K562 (cell line): ENCODE measurements around the gene INPPL1. TPM values are rescaled to one million over a fixed set of nuclear protein-coding genes. Genes with fewer than 3 reads are reported as not detected.

ENCODE experiments used
- ATAC-seq: fragments of 200-7000 bp; cut with Tn5 transposase; 3 replicates; pipeline ENCODE4 v1.9.1; 2020; ENCODE audit warnings: moderate library complexity
- BruUV-seq: library from RNA; stranded (reverse); fragments of 400-500 nt; replicated peaks from 2 replicates; lab custom pipeline; 2021; lab: Mats Ljungman, UMichigan
- CTCF ChIA-PET: fragments of 300-600 bp; formaldehyde crosslinking; extraction: SDS; loops from one replicate; lab custom pipeline; 2021; ENCODE audit warnings: low intra/inter-chr PET ratio; lab: Yijun Ruan, JAX
- POLR2A ChIA-PET: fragments of 300-600, 350-650 bp; sonication (Branson Sonifier 250); formaldehyde crosslinking; extraction: SDS; loops from one replicate; lab custom pipeline; 2021; ENCODE audit warnings: antibody characterized with exemption, inconsistent platforms; lab: Yijun Ruan, JAX
- DNase-seq, 4 experiments: peaks; one replicate each; pipeline versions ENCODE4 v3.0.0 to v3.0.0-alpha.2; 2011 to 2018; ENCODE audit warnings: low spot score in 3 of 4, mixed read lengths in 3 of 4; ENCODE audit errors: extremely low read depth in 1 of 4
- FAIRE-seq: peaks from 2 replicates; lab custom pipeline; 2011; peaks lifted over from hg19 to GRCh38; lab: Jason Lieb, UNC
- H2AFZ ChIP-seq: 2 replicates; pipeline ENCODE4 v1.6.0; 2011; ENCODE audit warnings: low read depth, low read length, control low read depth, inconsistent platforms
- H3K27ac ChIP-seq: fragments of 200-600 bp; 3 replicates; pipeline ENCODE4 v1.8.0; 2011; ENCODE audit warnings: low read depth, mild to moderate bottlenecking, control low read depth, inconsistent platforms, low read length, moderate library complexity, mixed read lengths; ENCODE audit errors: extremely low read depth
- H3K27me3 ChIP-seq, 2 experiments: fragments of 300-600 bp in 1 of 2; 2 replicates in 1 of 2; 3 replicates in 1 of 2; pipeline versions ENCODE4 v1.6.0 to v1.8.0; 2011; ENCODE audit warnings: inconsistent platforms in 2 of 2, low read length in 2 of 2, mild to moderate bottlenecking in 1 of 2, mixed read lengths in 1 of 2, moderate library complexity in 1 of 2; ENCODE audit not compliant: control insufficient read depth in 2 of 2, insufficient read depth in 2 of 2
- H3K36me3 ChIP-seq: fragments of 300-600 bp; 3 replicates; pipeline ENCODE4 v1.8.0; 2011; ENCODE audit warnings: mild to moderate bottlenecking, low read length, inconsistent platforms; ENCODE audit not compliant: control insufficient read depth, insufficient read depth
- H3K4me1 ChIP-seq, 2 experiments: fragments of 200-600 bp in 1 of 2; replicated peaks in 1 of 2; 2 replicates in 1 of 2; 3 replicates in 1 of 2; pipeline versions ENCODE4 v1.5.1 to v1.8.0; 2011; ENCODE audit warnings: inconsistent platforms in 2 of 2, low read length in 2 of 2, mild to moderate bottlenecking in 1 of 2, mixed read lengths in 1 of 2, moderate library complexity in 1 of 2; ENCODE audit not compliant: control insufficient read depth in 2 of 2, insufficient read depth in 2 of 2
- H3K4me2 ChIP-seq: 2 replicates; pipeline ENCODE4 v1.6.1; 2011; ENCODE audit warnings: low read length, control low read depth, inconsistent platforms, mixed read lengths; ENCODE audit not compliant: insufficient read depth
- H3K4me3 ChIP-seq: fragments of 200-600 bp; sonication (generic), shearing (Covaris generic); 2 replicates; pipeline ENCODE4 v1.5.1; 2016; ENCODE audit warnings: control low read depth, inconsistent platforms
- H3K79me2 ChIP-seq: fragments of 200-600 bp; 3 replicates; pipeline ENCODE4 v1.8.0; 2011; ENCODE audit warnings: low read length, inconsistent platforms; ENCODE audit not compliant: control insufficient read depth, insufficient read depth
- H3K9ac ChIP-seq, 2 experiments: 2 replicates each; pipeline versions ENCODE4 v1.6.0 to v1.6.1; 2011; ENCODE audit warnings: low read depth in 2 of 2, low read length in 2 of 2, control low read depth in 1 of 2, inconsistent platforms in 1 of 2, mild to moderate bottlenecking in 1 of 2, mixed read lengths in 1 of 2; ENCODE audit not compliant: insufficient read depth in 1 of 2
- H3K9me1 ChIP-seq: one replicate; pipeline ENCODE4 v1.6.0; 2011; ENCODE audit warnings: inconsistent platforms, mild to moderate bottlenecking, low read length, moderate library complexity; ENCODE audit not compliant: control insufficient read depth, insufficient read depth
- H3K9me3 ChIP-seq: replicated peaks from 2 replicates; pipeline ENCODE4 v1.5.1; 2011; ENCODE audit warnings: low read depth, low read length, inconsistent platforms; ENCODE audit not compliant: control insufficient read depth, insufficient read depth
- H4K20me1 ChIP-seq: replicated peaks from 2 replicates; pipeline ENCODE4 v1.6.1; 2011; ENCODE audit warnings: low read length, inconsistent platforms, mixed read lengths; ENCODE audit not compliant: control insufficient read depth, insufficient read depth
- BACH1 ChIP-seq: fragments of 200-800 bp; sonication (Bioruptor generic); IDR thresholded peaks from 2 replicates; pipeline ENCODE4 v1.6.1; 2016; ENCODE audit warnings: missing genetic modification characterization, missing compliant biosample characterization
- C11orf30 ChIP-seq: fragments of 450-650 bp; IDR thresholded peaks from 2 replicates; pipeline ENCODE4 v1.6.1; 2016; ENCODE audit warnings: low read depth, mild to moderate bottlenecking
- CBX5 ChIP-seq: IDR thresholded peaks from 2 replicates; pipeline ENCODE4 v1.6.1; 2014; ENCODE audit warnings: low read depth, borderline replicate concordance
- ETS2 ChIP-seq: IDR thresholded peaks from 2 replicates; pipeline ENCODE4 v1.6.1; 2016; ENCODE audit warnings: borderline replicate concordance, missing genetic modification characterization, mild to moderate bottlenecking, moderate library complexity, missing compliant biosample characterization; ENCODE audit not compliant: poor library complexity, severe bottlenecking
- FOXA1 ChIP-seq: fragments of 450-650 bp; IDR thresholded peaks from 2 replicates; pipeline ENCODE4 v1.6.1; 2016; ENCODE audit warnings: mild to moderate bottlenecking, borderline replicate concordance
- MAFF ChIP-seq: IDR thresholded peaks from 2 replicates; pipeline ENCODE4 v1.6.1; 2012; ENCODE audit warnings: low read length, improper control_type of control experiment
- MAFG ChIP-seq: fragments of 450-650 bp; conservative IDR thresholded peaks from 2 replicates; pipeline ENCODE4 v1.6.1; 2016; ENCODE audit warnings: missing genetic modification characterization, missing compliant biosample characterization
- MAFK ChIP-seq: IDR thresholded peaks from 2 replicates; pipeline ENCODE4 v1.6.1; 2011; ENCODE audit warnings: low read length, improper control_type of control experiment
- NCOR1 ChIP-seq: fragments of 450-650 bp; IDR thresholded peaks from 2 replicates; pipeline ENCODE4 v1.6.1; 2016; ENCODE audit warnings: mild to moderate bottlenecking, moderate library complexity
- NR2C2 ChIP-seq, 2 experiments: fragments of 200-800 bp in 1 of 2; sonication (Bioruptor generic) in 1 of 2; sonication (generic) in 1 of 2; formaldehyde crosslinking in 1 of 2; IDR thresholded peaks; 2 replicates each; pipeline versions ENCODE4 v1.6.1 to v1.8.0; 2016 to 2022; ENCODE audit warnings: mild to moderate bottlenecking in 1 of 2, missing compliant biosample characterization in 1 of 2, missing genetic modification characterization in 1 of 2, missing genetic modification reagents in 1 of 2
- SMAD2 ChIP-seq: fragments of 150-350 bp; IDR thresholded peaks from 2 replicates; pipeline ENCODE4 v1.6.1; 2014; ENCODE audit warnings: low read depth, mild to moderate bottlenecking, low read length
- SP2 ChIP-seq: IDR thresholded peaks from 2 replicates; pipeline ENCODE4 v1.6.1; 2011; ENCODE audit warnings: mild to moderate bottlenecking, low read depth, low read length, moderate library complexity; ENCODE audit not compliant: poor library complexity, severe bottlenecking; ENCODE audit errors: extremely low read depth
- ZNF263 ChIP-seq: sonication (generic); formaldehyde crosslinking; IDR thresholded peaks from 2 replicates; pipeline ENCODE4 v1.8.0; 2022; ENCODE audit warnings: mild to moderate bottlenecking, missing genetic modification reagents, borderline replicate concordance
- ZNF316 ChIP-seq: fragments of 450-650 bp; IDR thresholded peaks from 2 replicates; pipeline ENCODE4 v1.6.1; 2016
- WGBS: fragments of 100-300 bp; shearing (Covaris generic); methylation state at CpG from one replicate; pipeline ENCODE4 v1.1.6; 2016; ENCODE audit warnings: low coverage, mixed read lengths; ENCODE audit not compliant: insufficient coverage; ENCODE audit errors: missing lambda C conversion rate; 5-methylcytosine and 5-hydroxymethylcytosine counted together
- in situ Hi-C: fragments of 300-500 bp; cut with MboI; formaldehyde crosslinking; loops from 4 replicates; pipeline ENCODE4 v1.15.0; 2018; ENCODE audit warnings: inconsistent platforms, mixed read lengths
- intact Hi-C: fragments of 100-400 bp; cut with micrococcal nuclease; formaldehyde crosslinking; loops from 2 replicates; pipeline ENCODE4 v1.14.2; 2022
- polyA plus RNA-seq, 8 experiments: library from polyadenylated mRNA; depleted of rRNA in 4 of 8; stranded (reverse) in 5 of 8; unstranded in 3 of 8; fragments of >200 nt; fragmentation: Nextera tagmentation in 2 of 8; fragmentation: Illumina TruSeq in 1 of 8; extraction: Ambion mirVana in 2 of 8; extraction: Trizol in 1 of 8; gene quantifications; 2 replicates each; pipeline versions ENCODE4 v1.2.1 to v1.2.3, GENCODE V29; 2011 to 2014; ENCODE audit warnings: inconsistent platforms in 1 of 8, missing spikeins in 1 of 8
- total RNA-seq, 7 experiments: library from RNA; depleted of rRNA in 6 of 7; stranded (reverse); fragments of >200 nt in 6 of 7; fragmentation: Illumina TruSeq in 2 of 7; extraction: Trizol in 2 of 7; gene quantifications; 2 replicates each; pipeline versions ENCODE4 v1.2.1 to v1.2.3, GENCODE V29; 2011 to 2021; ENCODE audit warnings: low replicate concordance in 1 of 7
- TF ChIP-seq, protein P1 (sequence below): sonication (generic); formaldehyde crosslinking; IDR thresholded peaks from 2 replicates; pipeline ENCODE4 v1.8.1; 2023; ENCODE audit warnings: mild to moderate bottlenecking, missing genetic modification reagents, moderate library complexity
- TF ChIP-seq, protein P2 (sequence below): fragments of 250-450 bp; sonication (Bioruptor Pico); IDR thresholded peaks from 2 replicates; pipeline ENCODE4 v1.8.0; 2022; ENCODE audit warnings: inconsistent platforms

INPPL1 gene
- total and polyA plus RNA-seq, 9 of the 15 experiments (the other 6 are each of a cell fraction or from before 2014, with no cell fraction given), result 0.55 to 137 (median 61.6) TPM

DNA sequence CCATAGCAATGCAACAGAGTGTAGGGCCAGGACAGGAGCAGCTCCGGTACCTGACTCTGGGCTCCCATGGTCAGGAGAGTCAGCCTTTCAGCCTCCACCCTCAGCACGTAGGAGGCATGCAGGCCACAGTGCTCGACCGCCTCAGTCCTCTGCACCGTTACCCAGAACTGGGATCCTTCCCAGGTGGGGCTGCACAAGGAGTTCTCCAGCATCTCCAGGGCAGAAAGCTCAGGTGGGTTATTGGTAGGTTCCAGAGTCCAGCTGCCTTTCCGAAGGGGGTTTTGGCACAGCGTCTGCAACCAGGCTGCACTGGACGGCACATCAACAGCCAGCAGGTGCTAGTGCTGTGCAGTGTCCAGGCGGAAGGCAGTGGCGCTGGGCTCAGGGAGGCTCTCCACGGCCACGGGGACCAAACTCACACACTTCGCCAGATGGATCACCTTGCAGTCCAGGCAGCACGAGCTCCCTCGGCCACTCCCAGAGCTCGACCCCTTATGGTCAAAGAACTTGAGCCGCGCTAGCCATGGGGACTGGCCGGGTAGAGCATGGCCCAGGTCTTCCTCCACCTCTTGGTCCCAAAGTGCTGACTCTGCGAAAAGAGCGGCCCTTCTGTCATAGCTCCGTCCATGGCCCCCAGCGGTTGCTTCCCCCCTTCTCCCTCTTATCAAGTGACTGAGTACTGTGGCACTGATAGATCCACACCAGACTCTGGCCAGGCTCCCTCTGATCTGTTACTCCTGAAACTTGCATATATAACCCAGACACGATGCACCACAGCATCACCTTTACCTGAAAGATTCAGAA is 26.3 kb downstream of the INPPL1 start:
- POLR2A ChIA-PET, result interaction anchor here (0.6 to 1.4 kb wide), 4 partner anchors 24 to 242 kb away, joined by 3 to 5 read pairs (median 3); no protein-coding TSS in a partner anchor
- in situ Hi-C loops, result no loop called here

More for the DNA sequence above, 26.3 kb downstream of the INPPL1 start:
- H3K79me2 ChIP-seq, result no peaks in the 10 kb centered on the region
- ATAC-seq (peak; percentile 25; the same call in 2 of the 3 replicates), DNase-seq (no peak), FAIRE-seq (no peak)
- CTCF ChIA-PET, result no interaction called here
- WGBS, result 13% methylated on average over 23 of the region's 24 CpGs
- no peak overlapping the region for H2AFZ ChIP-seq
- H3K36me3 ChIP-seq, result no peaks in the 10 kb centered on the region
- peaks cover 0 to 5% of the 10 kb centered on the region in 2 experiments; a peak in 1 of 5 replicates for H3K4me1 ChIP-seq
- no peaks in the 10 kb centered on the region for H3K9me1 ChIP-seq
- 0 out of 2 replicates have a peak, but pooled peaks cover 4% of the 10 kb centered on the region for H3K9me3 ChIP-seq
- no TSS peak for BruUV-seq
- TF ChIP-seq ZNF263 (no peak), MAFK (peak; percentile 96), NR2C2 (CRISPR knock-in tag; IDR thresholded peaks at IDR 0.05) (no peak), NR2C2 (tag; IDR thresholded peaks at IDR 0.05) (no peak), MAFG (peak; percentile 92), ZNF316 (peak; percentile 97), SP2 (no peak), ETS2 (no peak), MAFF (peak; percentile 93), NCOR1 (no peak), FOXA1 (no peak), CBX5 (no peak), BACH1 (tag) (no peak), C11orf30 (peak; percentile 95), SMAD2 (no peak)
- TF ChIP-seq, protein P1, sequence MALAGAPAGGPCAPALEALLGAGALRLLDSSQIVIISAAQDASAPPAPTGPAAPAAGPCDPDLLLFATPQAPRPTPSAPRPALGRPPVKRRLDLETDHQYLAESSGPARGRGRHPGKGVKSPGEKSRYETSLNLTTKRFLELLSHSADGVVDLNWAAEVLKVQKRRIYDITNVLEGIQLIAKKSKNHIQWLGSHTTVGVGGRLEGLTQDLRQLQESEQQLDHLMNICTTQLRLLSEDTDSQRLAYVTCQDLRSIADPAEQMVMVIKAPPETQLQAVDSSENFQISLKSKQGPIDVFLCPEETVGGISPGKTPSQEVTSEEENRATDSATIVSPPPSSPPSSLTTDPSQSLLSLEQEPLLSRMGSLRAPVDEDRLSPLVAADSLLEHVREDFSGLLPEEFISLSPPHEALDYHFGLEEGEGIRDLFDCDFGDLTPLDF (CRISPR knock-in tag), result no peak
- TF ChIP-seq, protein P2, sequence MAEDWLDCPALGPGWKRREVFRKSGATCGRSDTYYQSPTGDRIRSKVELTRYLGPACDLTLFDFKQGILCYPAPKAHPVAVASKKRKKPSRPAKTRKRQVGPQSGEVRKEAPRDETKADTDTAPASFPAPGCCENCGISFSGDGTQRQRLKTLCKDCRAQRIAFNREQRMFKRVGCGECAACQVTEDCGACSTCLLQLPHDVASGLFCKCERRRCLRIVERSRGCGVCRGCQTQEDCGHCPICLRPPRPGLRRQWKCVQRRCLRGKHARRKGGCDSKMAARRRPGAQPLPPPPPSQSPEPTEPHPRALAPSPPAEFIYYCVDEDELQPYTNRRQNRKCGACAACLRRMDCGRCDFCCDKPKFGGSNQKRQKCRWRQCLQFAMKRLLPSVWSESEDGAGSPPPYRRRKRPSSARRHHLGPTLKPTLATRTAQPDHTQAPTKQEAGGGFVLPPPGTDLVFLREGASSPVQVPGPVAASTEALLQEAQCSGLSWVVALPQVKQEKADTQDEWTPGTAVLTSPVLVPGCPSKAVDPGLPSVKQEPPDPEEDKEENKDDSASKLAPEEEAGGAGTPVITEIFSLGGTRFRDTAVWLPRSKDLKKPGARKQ, result no peak
- intact Hi-C loops, result no loop called here
- no peak overlapping the region for H3K4me2 ChIP-seq
- peaks cover 21 to 64% of the 10 kb centered on the region in 2 experiments for H3K27me3 ChIP-seq
- no peak overlapping the region for H3K27ac ChIP-seq
- H4K20me1 ChIP-seq, result no peaks in the 10 kb centered on the region; the same call in 1 of the 2 replicates
- H3K4me3 ChIP-seq, result no peak overlapping the region
- peak overlapping the region in 1 of 2 experiments; percentile 20; a peak in 1 of 4 replicates for H3K9ac ChIP-seq
